HUDEP-2 (cell line): ENCODE data around the gene LILRB2.
A peak's percentile ranks its signal among the peaks of the same experiment; 100 is the strongest.
"Not testable (repeated sequence)": the region's sequence is repeated elsewhere in the genome, so short reads cannot be mapped to it uniquely, and the experiment has no call there.

Experiments used
- DNase-seq, 76 experiments: peaks; one replicate each; lab custom pipeline; 2025; ENCODE audit not compliant: unreplicated experiment in 76 of 76; lab: John Stamatoyannopoulos, UW

The LILRB2 gene

GRCh38 chr19:54275951-54276350 lies 5.0 kb downstream of the LILRB2 start:
- DNase-seq = no peak

GRCh38 chr19:54274516-54274915 lies 6.4 kb downstream of the LILRB2 start:
- not testable (repeated sequence) for DNase-seq

GRCh38 chr19:54273821-54274220 lies 7.1 kb downstream of the LILRB2 start:
- no peak for DNase-seq

DNA sequence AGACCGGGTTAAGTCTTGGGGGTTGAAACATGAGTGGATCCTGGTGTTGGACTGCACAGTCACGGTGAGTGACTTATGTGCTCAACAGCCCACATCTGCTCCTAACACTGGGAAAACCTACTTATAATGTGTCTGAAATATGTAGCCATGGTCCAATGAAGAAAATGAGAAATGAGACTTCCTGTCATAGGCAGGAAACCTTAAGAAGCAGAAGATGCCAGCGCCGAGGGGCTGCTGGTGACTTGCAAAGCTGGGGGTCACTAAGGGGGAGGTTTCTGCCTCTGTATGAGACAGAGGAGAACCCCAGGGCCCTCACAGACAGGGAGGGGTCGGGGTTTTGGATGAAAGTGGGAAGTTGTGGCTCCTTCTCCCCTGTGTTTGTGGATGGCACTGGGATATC lies 8.7 kb downstream of the LILRB2 start:
- not testable (repeated sequence) for DNase-seq

GRCh38 chr19:54271587-54271986 lies 9.3 kb downstream of the LILRB2 start:
- not testable (repeated sequence) for DNase-seq

GRCh38 chr19:54271106-54271505 lies 9.8 kb downstream of the LILRB2 start:
- DNase-seq = no peak

DNA sequence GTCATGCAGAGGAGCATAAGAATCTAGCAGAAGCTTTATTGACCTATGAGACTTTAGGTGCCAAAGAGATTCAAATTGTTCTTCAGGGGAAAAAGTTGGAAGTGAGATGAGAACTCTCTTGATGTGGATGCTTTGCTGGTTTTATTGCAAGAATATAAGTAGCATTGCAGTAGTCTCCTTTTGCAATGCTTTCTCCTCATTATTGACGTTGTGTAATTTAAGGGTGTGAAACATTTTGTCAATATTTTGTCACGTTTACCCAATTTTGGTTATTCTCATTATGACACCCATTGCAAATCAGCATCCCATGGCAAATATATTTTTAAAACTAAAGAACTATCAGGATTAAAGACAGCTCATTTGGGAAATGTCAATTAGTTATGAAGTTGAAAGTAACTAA lies 12.0 kb downstream of the LILRB2 start:
- DNase-seq = no peak

DNA sequence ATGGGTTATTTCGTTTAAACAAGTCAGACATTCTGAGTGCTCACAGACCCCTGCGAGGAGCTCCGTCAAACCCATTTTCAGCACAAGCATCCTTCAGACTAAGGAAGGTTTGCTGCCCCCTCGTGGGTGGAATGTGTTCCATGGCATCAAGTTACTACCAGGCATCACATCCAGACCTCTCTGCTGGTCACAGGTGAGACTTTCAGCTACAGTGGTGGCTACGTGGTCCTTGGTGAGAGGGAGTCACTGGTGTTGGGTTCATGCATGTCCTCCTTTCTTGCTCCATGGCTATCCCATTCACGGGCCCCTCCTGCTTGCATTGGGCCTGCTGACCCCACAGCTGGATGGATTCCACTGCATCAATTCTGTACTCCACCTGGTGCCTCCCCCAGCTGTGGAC lies 14.8 kb downstream of the LILRB2 start:
- DNase-seq = peak in 64 of 76 experiments; percentile 12 to 82 (median 50)

- no peak for DNase-seq
Measured at GRCh38 chr19:54262470-54262869, 18.4 kb downstream of the LILRB2 start.

DNA sequence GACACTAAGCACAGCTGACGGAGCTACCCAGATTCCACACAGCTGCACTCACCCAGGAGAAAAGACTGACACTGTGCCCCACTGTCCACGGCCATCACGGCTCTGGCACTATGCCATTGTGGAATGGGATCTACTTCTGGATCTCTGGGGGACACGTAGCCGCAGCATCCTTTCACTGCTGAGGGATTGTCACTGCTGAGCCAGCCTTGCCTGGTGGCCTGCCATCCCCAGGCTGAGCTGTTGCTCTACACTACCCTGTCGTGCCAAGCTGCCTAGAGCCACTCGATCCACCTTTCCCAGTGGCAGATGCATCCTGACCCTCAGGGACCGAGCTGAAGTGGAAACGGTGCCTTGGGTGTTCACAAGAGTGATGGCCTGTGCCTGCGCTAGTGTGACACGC lies 18.8 kb downstream of the LILRB2 start:
- DNase-seq = no peak

GRCh38 chr19:54257116-54257480 lies 23.8 kb downstream of the LILRB2 start, which contains the start of gene LILRB5:
Gene LILRB5, minus strand, starts transcription at chr19:54257273. Its CDS starts 80 bp downstream, at chr19:54257193.
- no peak for DNase-seq

DNA sequence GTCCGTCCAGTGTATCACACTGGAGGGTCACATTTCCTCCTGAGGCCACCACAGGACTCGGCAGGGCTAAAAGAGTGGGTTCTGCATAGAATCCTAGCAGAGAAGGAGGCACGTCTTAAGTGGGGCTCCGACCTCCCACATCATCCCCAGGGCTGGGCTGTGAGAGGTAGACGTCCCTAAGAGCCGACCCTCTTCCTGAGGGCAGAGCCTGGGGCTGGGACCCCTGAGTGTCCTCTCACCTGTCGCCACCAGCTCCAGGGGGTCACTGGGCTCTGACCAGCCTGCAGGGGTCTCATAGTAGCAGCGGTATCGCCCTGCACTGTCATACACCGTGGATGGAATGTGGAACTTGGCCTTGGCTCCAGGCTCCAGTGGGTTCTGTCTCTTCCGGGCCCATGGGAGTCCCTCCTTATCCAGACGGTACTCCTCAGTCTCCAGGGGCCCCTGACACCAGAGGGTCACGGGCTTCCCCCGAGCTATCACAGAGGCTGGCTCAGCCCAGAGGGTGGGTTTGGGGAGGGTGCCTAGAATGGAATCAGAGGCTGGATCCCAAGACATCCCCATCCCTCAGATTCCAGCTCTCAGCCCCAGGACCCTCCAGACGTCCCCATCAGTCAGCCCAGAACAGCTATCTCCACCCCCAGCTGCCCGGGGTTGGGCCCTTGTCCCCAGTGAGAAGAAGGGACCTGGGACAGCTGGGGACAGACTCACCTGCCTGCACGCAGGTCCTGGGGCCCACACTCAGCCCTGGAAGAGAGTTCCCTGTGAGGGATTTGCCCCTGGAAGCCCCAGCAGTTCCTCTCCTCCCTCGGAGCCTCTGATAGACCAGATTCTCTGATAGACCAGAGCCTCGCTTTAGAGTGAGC lies 24.4 kb downstream of the LILRB2 start:
- no peak for DNase-seq

DNA sequence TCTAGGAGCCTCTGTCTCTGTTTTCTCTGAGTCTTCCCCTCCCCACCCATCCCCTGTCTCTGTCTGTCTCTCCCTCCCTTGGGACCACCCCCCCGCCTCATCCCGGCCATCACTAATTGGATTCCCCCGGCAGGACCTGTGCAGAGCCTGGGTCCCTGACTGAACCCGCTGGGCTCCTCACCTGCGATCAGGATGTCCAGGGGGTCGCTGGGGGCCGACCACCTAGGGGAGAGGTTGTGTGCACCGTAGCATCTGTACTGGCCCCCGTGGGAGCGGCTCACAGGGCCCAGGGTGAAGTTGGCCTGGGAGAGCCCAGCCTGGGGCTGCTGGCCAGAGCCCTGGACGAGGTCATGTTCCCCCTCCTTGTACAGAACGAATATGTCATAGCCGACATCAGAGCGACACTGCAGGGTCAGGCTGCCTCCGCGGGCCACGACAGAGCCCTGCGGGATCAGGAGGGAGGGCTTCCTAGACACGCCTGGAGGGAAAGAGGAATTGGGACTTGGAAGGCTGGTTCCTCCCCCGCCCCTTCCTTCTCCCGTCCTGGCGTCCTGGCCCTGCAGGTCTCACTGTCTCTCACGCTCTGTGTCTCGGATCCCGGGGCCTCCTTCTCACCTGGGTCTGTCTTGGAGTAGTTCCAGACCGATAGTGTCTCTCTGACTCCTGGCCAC lies 25.7 kb downstream of the LILRB2 start:
- no peak for DNase-seq

DNA sequence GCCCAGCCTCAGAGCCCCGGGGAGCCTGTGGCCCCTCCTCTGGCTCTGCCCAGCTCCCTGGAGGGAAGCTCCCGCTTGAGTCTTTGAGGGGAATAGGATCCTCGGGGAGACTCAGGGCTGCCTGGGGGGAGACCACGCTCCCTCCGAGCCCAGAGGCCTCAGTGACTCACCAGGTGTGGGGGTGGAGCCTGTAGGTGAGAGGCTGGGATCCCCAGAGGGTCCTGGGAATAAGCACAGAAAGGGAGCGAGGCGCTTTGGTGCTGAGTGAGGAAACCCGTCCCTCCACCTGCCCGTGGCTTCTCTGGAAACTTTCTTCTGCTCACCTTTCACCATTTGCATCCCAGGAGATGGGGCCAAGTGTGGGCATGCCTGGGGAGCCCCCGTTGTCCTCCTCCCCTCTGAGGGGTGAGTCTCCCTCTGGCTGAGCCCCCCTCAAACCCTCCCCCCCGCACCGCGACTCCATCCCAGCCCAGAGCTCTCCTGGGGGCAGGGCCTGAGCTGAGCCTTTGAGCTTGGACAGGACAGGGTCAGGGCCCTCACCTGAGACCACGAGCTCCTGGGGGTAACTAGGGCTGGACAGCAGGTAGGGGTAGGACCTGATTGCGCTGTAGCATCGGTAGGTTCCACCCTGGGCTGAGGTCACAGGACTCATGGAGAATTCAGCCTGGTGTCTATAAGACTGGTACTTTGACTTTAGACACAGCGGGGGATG lies 26.6 kb downstream of the LILRB2 start:
- DNase-seq = no peak

DNA sequence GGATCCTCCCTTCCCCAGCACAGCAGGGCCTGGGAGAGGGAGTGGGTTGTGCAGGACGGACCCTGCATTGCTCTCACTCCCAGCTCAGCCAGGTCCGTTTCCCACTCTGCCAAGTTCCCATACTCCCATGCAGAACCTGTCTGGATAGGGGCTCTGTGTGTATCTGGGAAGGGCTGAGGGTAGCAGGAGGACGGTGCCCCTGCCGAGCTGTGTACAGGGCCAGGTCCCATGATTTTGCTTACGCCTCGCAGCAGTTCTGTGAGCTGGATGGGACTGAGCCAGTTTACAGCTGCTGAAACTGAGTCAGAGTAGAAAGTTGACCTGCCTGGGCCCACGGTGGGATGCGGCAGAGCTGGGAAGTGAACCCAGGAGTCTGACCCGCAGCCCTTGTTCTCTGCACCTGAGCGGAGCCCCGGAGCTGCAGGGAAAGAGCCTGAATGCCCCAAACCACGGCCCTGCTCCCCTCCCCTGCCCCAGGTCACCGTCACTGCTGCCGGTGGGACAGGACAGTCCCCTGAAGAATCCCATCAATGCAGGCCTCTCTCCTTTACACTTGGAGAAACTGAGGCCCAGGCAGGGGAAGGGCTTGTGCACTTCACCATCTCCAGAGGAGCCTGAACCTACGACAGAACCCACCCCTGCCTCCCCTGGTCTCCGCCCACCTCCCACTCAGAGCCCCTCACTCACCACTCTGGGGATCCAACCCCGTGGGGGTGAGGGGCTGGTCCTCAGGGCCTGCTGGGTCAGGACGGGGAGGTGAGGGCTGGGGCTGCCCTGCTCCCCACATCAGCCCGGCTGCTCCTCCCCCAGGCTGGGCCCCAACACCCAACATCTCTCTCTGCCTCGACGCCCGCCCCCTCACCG lies 27.3 kb downstream of the LILRB2 start:
- no peak for DNase-seq

GRCh38 chr19:54252845-54253244 lies 28.1 kb downstream of the LILRB2 start:
- no peak for DNase-seq

DNA sequence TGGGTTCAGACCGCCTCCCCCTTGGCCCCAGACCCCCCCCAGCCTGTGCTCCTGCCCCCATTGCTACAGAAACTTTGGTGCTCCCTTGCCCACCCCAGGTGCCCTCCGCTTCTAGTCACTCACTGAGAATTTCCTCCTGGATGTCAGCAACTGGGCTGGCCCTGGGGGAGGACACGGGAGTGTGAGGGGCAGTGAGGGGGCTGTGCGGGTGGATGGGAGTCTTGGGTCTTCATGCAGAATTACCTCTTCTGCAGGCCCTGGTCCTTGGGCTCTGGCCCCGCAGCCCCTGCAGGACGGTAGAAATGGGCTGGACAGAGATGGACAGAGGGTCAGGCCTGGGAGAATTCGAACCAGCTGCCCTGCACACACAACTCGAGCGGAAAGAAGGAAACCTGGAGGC lies 28.7 kb downstream of the LILRB2 start:
- DNase-seq = no peak

DNA sequence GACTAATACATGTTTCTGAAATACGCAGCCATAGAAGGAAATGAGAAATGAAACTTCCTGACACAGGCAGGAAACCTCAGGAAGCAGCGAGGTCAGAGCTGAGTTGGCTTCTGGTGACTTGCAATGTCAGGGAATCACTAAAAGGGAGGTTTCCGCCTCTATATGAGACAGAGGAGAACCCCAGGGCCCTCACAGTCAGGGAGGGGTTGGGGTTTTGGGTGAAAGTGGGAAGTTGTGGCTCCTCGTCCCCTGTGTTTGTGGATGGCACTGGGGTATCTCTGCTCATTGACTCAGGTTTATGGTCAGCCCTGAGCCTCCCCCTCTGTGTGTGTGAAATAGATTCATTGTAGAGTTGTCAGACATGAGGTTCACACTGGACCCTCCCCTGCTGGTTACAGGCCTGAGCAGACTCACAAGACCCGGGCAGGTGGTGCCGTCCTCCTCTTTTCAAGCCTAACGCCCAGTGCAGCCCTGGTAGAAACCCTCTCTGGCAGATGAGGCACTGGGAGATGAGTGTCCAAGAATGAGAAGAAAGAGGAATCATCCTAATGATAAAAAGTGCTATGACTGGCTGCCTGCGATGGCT lies 32.8 kb downstream of the LILRB2 start:
- DNase-seq = no peak

DNA sequence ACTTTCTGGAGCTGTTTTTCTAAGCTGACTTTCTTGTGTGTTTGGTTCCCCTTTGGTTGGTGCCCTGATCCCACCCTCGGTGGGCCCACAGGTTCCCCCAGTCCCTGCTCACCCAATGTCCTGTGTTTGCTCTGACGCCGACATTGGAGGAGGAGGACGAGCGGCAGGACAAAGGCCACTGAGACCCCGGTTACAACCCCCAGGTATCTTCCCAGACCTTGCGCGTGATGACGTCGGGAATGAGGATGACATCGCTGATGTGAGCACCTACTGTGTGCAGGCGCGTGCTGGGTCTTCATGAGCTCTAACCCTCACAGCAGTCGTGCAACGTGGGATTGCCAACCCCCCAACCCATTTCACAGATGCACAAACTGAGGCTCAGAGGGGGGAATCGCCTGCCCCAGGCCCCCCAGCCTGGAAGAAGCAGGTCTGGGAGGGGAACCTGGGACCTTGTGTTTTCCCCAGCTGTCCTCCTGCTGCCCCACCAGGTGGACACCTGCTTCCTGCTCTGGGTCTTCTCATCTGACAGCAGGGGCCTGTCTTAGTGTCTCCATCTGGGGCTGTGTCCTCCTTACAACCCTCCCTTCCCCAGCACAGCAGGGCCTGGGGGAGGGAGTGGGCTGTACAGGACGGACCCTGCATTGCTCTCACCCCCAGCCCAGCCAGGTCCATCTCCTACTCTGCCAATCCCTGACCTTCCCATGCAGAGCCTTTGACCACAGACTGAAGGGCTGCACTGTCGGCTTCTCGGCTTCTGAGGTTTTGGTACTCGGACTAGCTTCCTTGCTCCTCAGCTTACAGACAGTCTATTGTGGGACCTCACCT lies 33.6 kb downstream of the LILRB2 start:
- DNase-seq = no peak
